Measurements from ENCODE around the gene FBXL19.
A peak's percentile ranks its signal among the peaks of the same experiment; 100 is the strongest.
"Not testable (repeated sequence)": the region's sequence is repeated elsewhere in the genome, so short reads cannot be mapped to it uniquely, and the experiment has no call there.

Gene FBXL19

GRCh38 chr16:30923554-30924075 lies at the start of gene FBXL19:
Gene FBXL19 (plus strand): TSS chr16:30923572. CDS start chr16:30925755, 2,183 bp downstream.
- no peak for DNase-seq

GRCh38 chr16:30874244-30874820 lies 49.0 kb upstream of the FBXL19 start:
- DNase-seq: no peak

- DNase-seq: peak; percentile 89
Measured at GRCh38 chr16:30874821-30875717, 48.3 kb upstream of the FBXL19 start.

- DNase-seq: peak; percentile 6
Measured at GRCh38 chr16:30875871-30876801, 47.2 kb upstream of the FBXL19 start.

GRCh38 chr16:30876867-30877266 lies 46.5 kb upstream of the FBXL19 start:
- DNase-seq: no peak

GRCh38 chr16:30882429-30883310 lies 40.7 kb upstream of the FBXL19 start:
- DNase-seq: no peak

- no peak for DNase-seq
Measured at GRCh38 chr16:30884760-30885159, 38.6 kb upstream of the FBXL19 start.

GRCh38 chr16:30885196-30885595 lies 38.2 kb upstream of the FBXL19 start:
- no peak for DNase-seq

- no peak for DNase-seq
Measured at GRCh38 chr16:30886145-30886544, 37.2 kb upstream of the FBXL19 start.

- no peak for DNase-seq
Measured at GRCh38 chr16:30887927-30888326, 35.4 kb upstream of the FBXL19 start.

GRCh38 chr16:30888856-30889499 lies 34.4 kb upstream of the FBXL19 start:
- no peak for DNase-seq

GRCh38 chr16:30889721-30890120 lies 33.7 kb upstream of the FBXL19 start:
- DNase-seq: no peak

GRCh38 chr16:30891043-30891823 lies 32.1 kb upstream of the FBXL19 start:
- DNase-seq: not testable (repeated sequence)

GRCh38 chr16:30892670-30893416 lies 30.5 kb upstream of the FBXL19 start:
- no peak for DNase-seq

GRCh38 chr16:30893417-30893743 lies 30.0 kb upstream of the FBXL19 start:
- DNase-seq: peak; percentile 4

- DNase-seq: peak; percentile 81
Measured at GRCh38 chr16:30893744-30894539, 29.4 kb upstream of the FBXL19 start, which contains the start of gene BCL7C. Gene BCL7C (minus strand): TSS chr16:30894077. CDS start chr16:30893944, 133 bp downstream.

GRCh38 chr16:30894540-30895368 lies 28.6 kb upstream of the FBXL19 start:
- no peak for DNase-seq
